GM12878 (cell line): ENCODE measurements around the gene TECTA. TPM values are rescaled to one million over a fixed set of nuclear protein-coding genes. Genes with fewer than 3 reads are reported as not detected.
A peak's percentile ranks its signal among the peaks of the same experiment; 100 is the strongest.

Experiments used
- ATAC-seq: fragments of 200-7000 bp; cut with Tn5 transposase; 3 replicates; pipeline ENCODE4 v1.9.1; 2020; ENCODE audit warnings: mild to moderate bottlenecking, moderate library complexity
- BruUV-seq: library from RNA; stranded (reverse); fragments of 400-500 nt; replicated peaks from 2 replicates; lab custom pipeline; 2021; lab: Mats Ljungman, UMichigan
- CTCF ChIA-PET: fragments of 300-600 bp; sonication (Branson Sonifier 250); formaldehyde crosslinking; extraction: SDS; loops from one replicate; lab custom pipeline; 2021; ENCODE audit warnings: inconsistent platforms; lab: Yijun Ruan, JAX
- POLR2A ChIA-PET: fragments of 350-600 bp; formaldehyde crosslinking; extraction: SDS; loops from one replicate; lab custom pipeline; 2021; ENCODE audit warnings: inconsistent platforms; lab: Charles Lee
- RAD21 ChIA-PET: fragments of 300-600 bp; sonication (Branson Sonifier 250); formaldehyde crosslinking; loops from one replicate; lab custom pipeline; 2023; ENCODE audit warnings: antibody characterized with exemption; ENCODE audit not compliant: unreplicated experiment; lab: Charles Lee
- SMC1A ChIA-PET: fragments of 300-600 bp; sonication (Branson Sonifier 250); formaldehyde crosslinking; loops from one replicate; lab custom pipeline; 2023; ENCODE audit not compliant: unreplicated experiment, uncharacterized antibody; lab: Charles Lee
- DNase-seq: peaks from one replicate; pipeline ENCODE4 v3.0.0-alpha.2; 2011; ENCODE audit warnings: low read depth, low spot score
- FAIRE-seq: peaks from 3 replicates; lab custom pipeline; 2011; peaks lifted over from hg19 to GRCh38; lab: Jason Lieb, UNC
- H2AFZ ChIP-seq: 2 replicates; pipeline ENCODE4 v1.6.0; 2011; ENCODE audit warnings: low read depth, low read length, control low read depth; ENCODE audit not compliant: control insufficient read depth
- H3K27ac ChIP-seq: 2 replicates; pipeline ENCODE4 v1.5.1; 2011; ENCODE audit warnings: control low read depth; ENCODE audit not compliant: control insufficient read depth, insufficient read depth
- H3K27me3 ChIP-seq, 2 experiments: replicated peaks in 1 of 2; 2 replicates each; pipeline versions ENCODE4 v1.6.0 to v1.6.1; 2011; ENCODE audit warnings: low read length in 1 of 2; ENCODE audit not compliant: control insufficient read depth in 2 of 2, insufficient read depth in 2 of 2
- H3K36me3 ChIP-seq, 2 experiments: 2 replicates each; pipeline ENCODE4 v1.5.1; 2011; ENCODE audit warnings: low read length in 1 of 2; ENCODE audit not compliant: control insufficient read depth in 2 of 2, insufficient read depth in 2 of 2
- H3K4me1 ChIP-seq: 2 replicates; pipeline ENCODE4 v1.6.1; 2011; ENCODE audit warnings: mild to moderate bottlenecking, low read length, moderate library complexity, mixed read lengths; ENCODE audit not compliant: control insufficient read depth, insufficient read depth
- H3K4me2 ChIP-seq: 2 replicates; pipeline ENCODE4 v1.6.0; 2011; ENCODE audit warnings: control low read depth; ENCODE audit not compliant: control insufficient read depth, insufficient read depth
- H3K4me3 ChIP-seq: fragments of 200-600 bp; sonication (generic); 2 replicates; pipeline ENCODE4 v1.5.1; 2016
- H3K79me2 ChIP-seq: 2 replicates; pipeline ENCODE4 v1.6.0; 2011; ENCODE audit warnings: low read length; ENCODE audit not compliant: control insufficient read depth, insufficient read depth
- H3K9ac ChIP-seq: 2 replicates; pipeline ENCODE4 v1.8.0; 2011; ENCODE audit warnings: low read length, control low read depth, mixed read lengths; ENCODE audit not compliant: control insufficient read depth, insufficient read depth
- H3K9me3 ChIP-seq: replicated peaks from 3 replicates; pipeline ENCODE4 v1.5.1; 2011; ENCODE audit warnings: mild to moderate bottlenecking, low read length; ENCODE audit not compliant: control insufficient read depth, insufficient read depth
- H4K20me1 ChIP-seq: 2 replicates; pipeline ENCODE4 v1.6.0; 2011; ENCODE audit not compliant: control insufficient read depth, insufficient read depth
- BCL11A ChIP-seq: IDR thresholded peaks from 2 replicates; pipeline ENCODE4 v1.6.1; 2011; ENCODE audit warnings: low read depth, low read length
- BCL3 ChIP-seq: IDR thresholded peaks from 2 replicates; pipeline ENCODE4 v1.6.1; 2011; ENCODE audit warnings: borderline replicate concordance, low read depth, mild to moderate bottlenecking, moderate library complexity, low read length; ENCODE audit not compliant: insufficient read depth, poor library complexity, severe bottlenecking
- DPF2 ChIP-seq: fragments of 450-650 bp; IDR thresholded peaks from 2 replicates; pipeline ENCODE4 v1.6.1; 2017; ENCODE audit warnings: mild to moderate bottlenecking
- EED ChIP-seq: sonication (generic); IDR thresholded peaks from 2 replicates; pipeline ENCODE4 v1.6.1; 2016; ENCODE audit warnings: antibody characterized with exemption, low read depth
- EGR1 ChIP-seq, 2 experiments: IDR thresholded peaks; 1 replicate in 1 of 2; 2 replicates in 1 of 2; pipeline ENCODE4 v1.6.1; 2011 to 2012; ENCODE audit warnings: low read depth in 2 of 2, low read length in 2 of 2, borderline replicate concordance in 1 of 2, mild to moderate bottlenecking in 1 of 2, moderate library complexity in 1 of 2
- HDAC2 ChIP-seq: fragments of 200-600 bp; sonication (generic); IDR thresholded peaks from 2 replicates; pipeline ENCODE4 v1.6.1; 2017
- MEF2A ChIP-seq: IDR thresholded peaks from 2 replicates; pipeline ENCODE4 v1.6.1; 2011; ENCODE audit warnings: low read depth, mild to moderate bottlenecking, low read length, moderate library complexity; ENCODE audit not compliant: insufficient read depth
- MEF2B ChIP-seq: fragments of 450-650 bp; IDR thresholded peaks from 2 replicates; pipeline ENCODE4 v1.6.1; 2018; ENCODE audit warnings: mild to moderate bottlenecking, moderate library complexity; ENCODE audit not compliant: partially characterized antibody, poor library complexity, severe bottlenecking
- RUNX3 ChIP-seq: IDR thresholded peaks from 2 replicates; pipeline ENCODE4 v1.6.1; 2012; ENCODE audit warnings: low read length, inconsistent platforms
- SMC3 ChIP-seq: IDR thresholded peaks from 2 replicates; pipeline ENCODE4 v1.6.1; 2011; ENCODE audit warnings: low read length, improper control_type of control experiment, borderline replicate concordance
- WGBS: methylation state at CpG from one replicate; pipeline ENCODE4 v1.1.6; 2016; ENCODE audit warnings: low lambda C conversion rate; ENCODE audit not compliant: insufficient replicate concordance, insufficient coverage; ENCODE audit errors: missing lambda C conversion rate; 5-methylcytosine and 5-hydroxymethylcytosine counted together
- in situ Hi-C: fragments of 300-500 bp; cut with MboI; formaldehyde crosslinking; loops from 9 replicates; pipeline ENCODE4 v1.14.3; 2018; ENCODE audit warnings: mixed read lengths
- intact Hi-C: fragments of 100-400 bp; cut with micrococcal nuclease; formaldehyde crosslinking; loops from one replicate; pipeline ENCODE4 v1.14.2; 2022; ENCODE audit not compliant: unreplicated experiment
- polyA plus RNA-seq, 11 experiments: library from polyadenylated mRNA; depleted of rRNA in 4 of 11; unstranded in 6 of 11; stranded (reverse) in 5 of 11; fragments of >200 nt; fragmentation: Nextera tagmentation in 4 of 11; fragmentation: Illumina TruSeq in 1 of 11; extraction: Ambion mirVana in 4 of 11; extraction: Trizol in 1 of 11; gene quantifications; 1 replicate in 1 of 11; 2 replicates in 10 of 11; pipeline versions ENCODE4 v1.2.1 to v1.2.3, GENCODE V29; 2011 to 2016; ENCODE audit warnings: inconsistent platforms in 2 of 11, missing spikeins in 2 of 11, low read depth in 1 of 11
- total RNA-seq, 4 experiments: library from RNA; depleted of rRNA in 3 of 4; stranded (reverse); fragments of >200 nt in 3 of 4; fragmentation: Illumina TruSeq in 1 of 4; extraction: Trizol in 1 of 4; gene quantifications; 2 replicates each; pipeline versions ENCODE4 v1.2.1 to v1.2.3, GENCODE V29; 2013 to 2021

The TECTA gene
- total and polyA plus RNA-seq, 10 of the 15 experiments (the other 5 are each of a cell fraction or from before 2014, with no cell fraction given), result under 0.01 to 0.14 (median 0.05) TPM; not detected in 1

DNA sequence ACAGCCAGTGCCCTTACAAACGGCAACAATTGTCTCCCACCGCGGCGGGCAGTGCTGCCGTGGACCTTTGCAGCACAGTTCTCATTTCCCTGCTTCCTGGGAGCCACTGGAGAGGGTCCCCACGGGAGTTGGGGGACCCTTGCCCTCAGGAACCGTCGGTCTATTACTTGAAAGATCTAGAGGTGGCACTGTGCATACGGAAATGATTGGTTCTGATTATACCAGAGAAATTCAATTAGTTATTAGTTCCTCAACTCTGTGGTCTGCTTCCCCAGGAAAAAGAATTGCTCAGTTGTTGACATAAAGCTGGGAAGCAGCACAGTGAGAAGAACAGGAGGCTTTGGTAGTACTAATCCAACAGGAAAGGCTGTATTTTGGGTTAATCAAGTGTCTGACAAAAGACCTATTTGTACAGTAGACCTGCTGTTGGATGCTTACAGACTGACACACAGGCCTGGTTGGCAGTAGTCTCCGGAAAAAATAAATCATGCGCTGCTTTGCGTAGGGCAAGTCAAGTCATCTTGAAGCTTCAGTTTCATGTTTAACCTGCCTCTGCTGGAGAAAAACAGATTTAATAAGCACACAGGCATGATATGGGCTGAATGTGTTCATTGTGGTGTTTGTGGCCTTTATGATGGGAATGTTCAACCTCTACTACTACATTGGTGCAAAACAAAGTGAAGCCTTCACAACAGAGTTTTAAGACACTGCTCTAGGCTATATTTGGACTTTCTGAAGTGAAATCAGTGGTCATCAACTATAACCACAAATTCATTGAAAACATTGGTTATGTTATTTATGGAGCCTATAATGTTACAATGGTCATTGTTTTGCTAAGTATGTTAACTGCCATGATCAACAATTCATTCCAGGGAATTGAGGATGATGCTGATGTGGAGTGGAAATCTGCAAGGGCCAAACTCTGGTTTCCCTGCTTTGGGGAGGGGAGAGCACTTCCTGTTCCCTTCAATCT is 136.9 kb downstream of the TECTA start:
- in situ Hi-C loops (no loop called here), intact Hi-C loops (loop anchor here (1.0 to 5.0 kb wide), 4 partner anchors 54 to 353 kb away; partner anchors contain the start of gene SC5D)
- Histone ChIP-seq H3K79me2 (no peaks in the 10 kb centered on the region), H3K9me3 (no peaks in the 10 kb centered on the region), H3K27me3 (no peaks in the 10 kb centered on the region), H3K27ac (peak overlapping the region; percentile 95), H3K4me3 (peak overlapping the region; percentile 58), H3K36me3 (no peaks in the 10 kb centered on the region), H2AFZ (peak overlapping the region; percentile 67), H3K9ac (peak overlapping the region; percentile 76), H3K4me2 (peak overlapping the region; percentile 92), H4K20me1 (no peaks in the 10 kb centered on the region), H3K4me1 (peaks cover 32% of the 10 kb centered on the region)
- 0% methylated on average over 12 of the region's 12 CpGs for WGBS
- RAD21 ChIA-PET, result interaction anchor here (1.0 to 2.1 kb wide), 7 partner anchors 9 to 302 kb away, joined by 3 to 9 read pairs (median 3); partner anchors contain the start of gene SC5D
- DNase-seq (peak; percentile 59), ATAC-seq (peak; percentile 50), FAIRE-seq (no peak)
- TF ChIP-seq BCL11A (0 out of 2 replicates have a peak, but pooled peaks have one; percentile 5), EED (peak; percentile 9; the same call in 1 of the 2 replicates), DPF2 (0 out of 2 replicates have a peak, but pooled peaks have one; percentile 5), RUNX3 (peak; percentile 66), HDAC2 (no peak), MEF2A (peak; percentile 78; the same call in 1 of the 2 replicates), BCL3 (peak; percentile 1), EGR1 (IDR thresholded peaks at IDR 0.05; ENCODE audit: borderline replicate concordance in 1 of 2, low read depth in 2 of 2, low read length in 2 of 2) (0 out of 3 replicates have a peak, but pooled peaks of 1 of the 2 experiments have one; percentile 0), SMC3 (no peak), MEF2B (peak; percentile 33)
- no TSS peak for BruUV-seq
- SMC1A ChIA-PET, result interaction anchor here (0.9 to 3.1 kb wide), 5 partner anchors 9 to 211 kb away, joined by 3 to 15 read pairs (median 4); partner anchors contain the start of gene SC5D
- POLR2A ChIA-PET, result interaction anchor here (2.4 kb wide), 1 partner anchor 55 kb away, joined by 7 read pairs; the partner anchor contains the start of gene SC5D
- CTCF ChIA-PET, result interaction anchor here (0.8 to 3.8 kb wide), 11 partner anchors 9 to 353 kb away, joined by 3 to 19 read pairs (median 4); no protein-coding TSS in a partner anchor
